Measurements from ENCODE around the gene WDR1. TPM values are rescaled to one million over a fixed set of nuclear protein-coding genes. Genes with fewer than 3 reads are reported as not detected.

The WDR1 gene
- polyA plus RNA-seq, 1 of the 3 experiments (the other 2 are of a cell fraction): 310 TPM

DNA sequence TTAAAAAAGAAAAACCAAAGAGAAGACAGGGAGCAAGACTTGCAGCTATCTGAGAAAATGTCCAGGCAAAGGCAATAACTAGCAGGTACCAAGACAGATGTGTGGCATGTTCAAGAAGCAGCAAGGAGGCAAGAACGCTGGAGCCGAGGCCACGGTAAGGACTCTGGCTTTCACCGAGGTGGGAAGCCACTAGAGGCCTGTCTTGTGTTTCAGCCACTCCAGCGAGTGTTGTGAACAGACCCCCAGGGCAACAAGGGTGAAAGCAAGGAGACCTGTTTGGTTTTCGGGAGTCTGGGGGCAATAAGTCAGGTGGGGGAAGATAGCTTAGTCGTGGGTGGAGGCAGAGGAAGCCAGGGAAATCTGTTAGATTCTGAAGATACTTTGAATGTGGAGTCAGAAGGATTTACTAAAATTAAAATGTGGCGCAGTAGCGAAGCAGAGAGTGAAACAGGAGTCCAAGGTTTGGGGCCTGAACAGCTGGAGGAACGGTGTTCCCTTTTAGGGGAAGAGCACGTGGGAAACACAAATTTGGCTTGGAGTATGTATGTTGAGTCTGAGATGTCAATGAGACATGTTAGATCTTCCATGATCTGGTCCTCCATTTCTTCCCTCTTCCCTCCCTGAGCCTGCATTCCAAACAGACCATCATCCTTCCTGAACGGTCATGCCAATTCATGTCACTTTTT, 3.1 kb downstream of the WDR1 start:
- peaks cover 14 to 23% of the 10 kb centered on the region in 2 experiments; a peak in 3 of 4 replicates for H3K4me1 ChIP-seq (ENCODE audit: control insufficient read depth in 1 of 2, insufficient read depth in 2 of 2, low read depth in 1 of 2, low read length in 1 of 2)
- H4K20me1 ChIP-seq (ENCODE audit: insufficient read depth): peaks cover 73% of the 10 kb centered on the region
- peaks cover 43 to 59% of the 10 kb centered on the region in 2 experiments for H3K36me3 ChIP-seq (replicated peaks in 1 of 2; ENCODE audit: control insufficient read depth in 1 of 2, insufficient read depth in 2 of 2, low read length in 1 of 2)
- TF ChIP-seq, protein P1, sequence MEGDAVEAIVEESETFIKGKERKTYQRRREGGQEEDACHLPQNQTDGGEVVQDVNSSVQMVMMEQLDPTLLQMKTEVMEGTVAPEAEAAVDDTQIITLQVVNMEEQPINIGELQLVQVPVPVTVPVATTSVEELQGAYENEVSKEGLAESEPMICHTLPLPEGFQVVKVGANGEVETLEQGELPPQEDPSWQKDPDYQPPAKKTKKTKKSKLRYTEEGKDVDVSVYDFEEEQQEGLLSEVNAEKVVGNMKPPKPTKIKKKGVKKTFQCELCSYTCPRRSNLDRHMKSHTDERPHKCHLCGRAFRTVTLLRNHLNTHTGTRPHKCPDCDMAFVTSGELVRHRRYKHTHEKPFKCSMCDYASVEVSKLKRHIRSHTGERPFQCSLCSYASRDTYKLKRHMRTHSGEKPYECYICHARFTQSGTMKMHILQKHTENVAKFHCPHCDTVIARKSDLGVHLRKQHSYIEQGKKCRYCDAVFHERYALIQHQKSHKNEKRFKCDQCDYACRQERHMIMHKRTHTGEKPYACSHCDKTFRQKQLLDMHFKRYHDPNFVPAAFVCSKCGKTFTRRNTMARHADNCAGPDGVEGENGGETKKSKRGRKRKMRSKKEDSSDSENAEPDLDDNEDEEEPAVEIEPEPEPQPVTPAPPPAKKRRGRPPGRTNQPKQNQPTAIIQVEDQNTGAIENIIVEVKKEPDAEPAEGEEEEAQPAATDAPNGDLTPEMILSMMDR (IDR thresholded peaks at IDR 0.05): no peak
- TF ChIP-seq FOXJ3 (CRISPR knock-in tag; IDR thresholded peaks at IDR 0.05) (no peak), POLR2AphosphoS5 (IDR thresholded peaks at IDR 0.05; ENCODE audit: low read depth, low read length) (no peak), RAD21 (IDR thresholded peaks at IDR 0.05; ENCODE audit: low read length) (no peak), GABPA (IDR thresholded peaks at IDR 0.05; ENCODE audit: low read depth) (no peak), NRF1 (IDR thresholded peaks at IDR 0.05; ENCODE audit: low read depth, low read length) (no peak), MEF2A (IDR thresholded peaks at IDR 0.05; ENCODE audit: borderline replicate concordance, low read depth) (no peak), RCOR1 (IDR thresholded peaks at IDR 0.05; ENCODE audit: low read length) (no peak), YY1 (IDR thresholded peaks at IDR 0.05; ENCODE audit: low read depth) (no peak), FOSL2 (IDR thresholded peaks at IDR 0.05; ENCODE audit: borderline replicate concordance, low read depth) (no peak), SIN3A (IDR thresholded peaks at IDR 0.05; ENCODE audit: borderline replicate concordance, low read depth, low read length) (no peak), GATA2 (CRISPR knock-in tag; IDR thresholded peaks at IDR 0.05) (no peak)
- TF ChIP-seq, protein P2, sequence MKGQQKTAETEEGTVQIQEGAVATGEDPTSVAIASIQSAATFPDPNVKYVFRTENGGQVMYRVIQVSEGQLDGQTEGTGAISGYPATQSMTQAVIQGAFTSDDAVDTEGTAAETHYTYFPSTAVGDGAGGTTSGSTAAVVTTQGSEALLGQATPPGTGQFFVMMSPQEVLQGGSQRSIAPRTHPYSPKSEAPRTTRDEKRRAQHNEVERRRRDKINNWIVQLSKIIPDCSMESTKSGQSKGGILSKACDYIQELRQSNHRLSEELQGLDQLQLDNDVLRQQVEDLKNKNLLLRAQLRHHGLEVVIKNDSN (IDR thresholded peaks at IDR 0.05; ENCODE audit: borderline replicate concordance, low read depth): no peak
- TF ChIP-seq, protein P3, sequence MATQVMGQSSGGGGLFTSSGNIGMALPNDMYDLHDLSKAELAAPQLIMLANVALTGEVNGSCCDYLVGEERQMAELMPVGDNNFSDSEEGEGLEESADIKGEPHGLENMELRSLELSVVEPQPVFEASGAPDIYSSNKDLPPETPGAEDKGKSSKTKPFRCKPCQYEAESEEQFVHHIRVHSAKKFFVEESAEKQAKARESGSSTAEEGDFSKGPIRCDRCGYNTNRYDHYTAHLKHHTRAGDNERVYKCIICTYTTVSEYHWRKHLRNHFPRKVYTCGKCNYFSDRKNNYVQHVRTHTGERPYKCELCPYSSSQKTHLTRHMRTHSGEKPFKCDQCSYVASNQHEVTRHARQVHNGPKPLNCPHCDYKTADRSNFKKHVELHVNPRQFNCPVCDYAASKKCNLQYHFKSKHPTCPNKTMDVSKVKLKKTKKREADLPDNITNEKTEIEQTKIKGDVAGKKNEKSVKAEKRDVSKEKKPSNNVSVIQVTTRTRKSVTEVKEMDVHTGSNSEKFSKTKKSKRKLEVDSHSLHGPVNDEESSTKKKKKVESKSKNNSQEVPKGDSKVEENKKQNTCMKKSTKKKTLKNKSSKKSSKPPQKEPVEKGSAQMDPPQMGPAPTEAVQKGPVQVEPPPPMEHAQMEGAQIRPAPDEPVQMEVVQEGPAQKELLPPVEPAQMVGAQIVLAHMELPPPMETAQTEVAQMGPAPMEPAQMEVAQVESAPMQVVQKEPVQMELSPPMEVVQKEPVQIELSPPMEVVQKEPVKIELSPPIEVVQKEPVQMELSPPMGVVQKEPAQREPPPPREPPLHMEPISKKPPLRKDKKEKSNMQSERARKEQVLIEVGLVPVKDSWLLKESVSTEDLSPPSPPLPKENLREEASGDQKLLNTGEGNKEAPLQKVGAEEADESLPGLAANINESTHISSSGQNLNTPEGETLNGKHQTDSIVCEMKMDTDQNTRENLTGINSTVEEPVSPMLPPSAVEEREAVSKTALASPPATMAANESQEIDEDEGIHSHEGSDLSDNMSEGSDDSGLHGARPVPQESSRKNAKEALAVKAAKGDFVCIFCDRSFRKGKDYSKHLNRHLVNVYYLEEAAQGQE (IDR thresholded peaks at IDR 0.05; ENCODE audit: low read depth, low read length): no peak
- TF ChIP-seq, protein P4, sequence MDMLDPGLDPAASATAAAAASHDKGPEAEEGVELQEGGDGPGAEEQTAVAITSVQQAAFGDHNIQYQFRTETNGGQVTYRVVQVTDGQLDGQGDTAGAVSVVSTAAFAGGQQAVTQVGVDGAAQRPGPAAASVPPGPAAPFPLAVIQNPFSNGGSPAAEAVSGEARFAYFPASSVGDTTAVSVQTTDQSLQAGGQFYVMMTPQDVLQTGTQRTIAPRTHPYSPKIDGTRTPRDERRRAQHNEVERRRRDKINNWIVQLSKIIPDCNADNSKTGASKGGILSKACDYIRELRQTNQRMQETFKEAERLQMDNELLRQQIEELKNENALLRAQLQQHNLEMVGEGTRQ (IDR thresholded peaks at IDR 0.05; ENCODE audit: borderline replicate concordance, low read depth, low read length): no peak
- no peak for DNase-seq
- no peaks in the 10 kb centered on the region for H3K9me3 ChIP-seq
- H3K27ac ChIP-seq (ENCODE audit: low read depth in 2 of 2, low read length in 1 of 2): no peak overlapping the region
- H3K9me2 ChIP-seq: no peaks in the 10 kb centered on the region
- no peak overlapping the region for H3K4me3 ChIP-seq (ENCODE audit: low read depth in 2 of 2, low read length in 1 of 2)
- no peaks in the 10 kb centered on the region for H3K27me3 ChIP-seq (ENCODE audit: insufficient read depth)
- no peak overlapping the region for H2AFZ ChIP-seq (ENCODE audit: low read depth)
- H3K9ac ChIP-seq: no peak overlapping the region
- no peak overlapping the region for H3K4me2 ChIP-seq
- peaks cover 78% of the 10 kb centered on the region for H3K79me2 ChIP-seq (ENCODE audit: insufficient read depth)
- POLR2A ChIA-PET: no interaction called here
- WGBS (ENCODE audit: low lambda C conversion rate): 88% methylated on average over 12 of the region's 12 CpGs
- peaks cover 28% of the 10 kb centered on the region for H3F3A ChIP-seq (replicated peaks; ENCODE audit: insufficient read depth)
- CTCF ChIA-PET: no interaction called here

All from SK-N-SH (cell line).